HL-60/S4 (cell line): ENCODE results near the gene GRID1.

Source experiments
- in situ Hi-C: fragments of 300-500 bp; cut with MboI; formaldehyde crosslinking; loops from 2 replicates; pipeline ENCODE4 v1.14.3; 2022; ENCODE audit warnings: low sequenced_read_pairs

Gene GRID1

DNA sequence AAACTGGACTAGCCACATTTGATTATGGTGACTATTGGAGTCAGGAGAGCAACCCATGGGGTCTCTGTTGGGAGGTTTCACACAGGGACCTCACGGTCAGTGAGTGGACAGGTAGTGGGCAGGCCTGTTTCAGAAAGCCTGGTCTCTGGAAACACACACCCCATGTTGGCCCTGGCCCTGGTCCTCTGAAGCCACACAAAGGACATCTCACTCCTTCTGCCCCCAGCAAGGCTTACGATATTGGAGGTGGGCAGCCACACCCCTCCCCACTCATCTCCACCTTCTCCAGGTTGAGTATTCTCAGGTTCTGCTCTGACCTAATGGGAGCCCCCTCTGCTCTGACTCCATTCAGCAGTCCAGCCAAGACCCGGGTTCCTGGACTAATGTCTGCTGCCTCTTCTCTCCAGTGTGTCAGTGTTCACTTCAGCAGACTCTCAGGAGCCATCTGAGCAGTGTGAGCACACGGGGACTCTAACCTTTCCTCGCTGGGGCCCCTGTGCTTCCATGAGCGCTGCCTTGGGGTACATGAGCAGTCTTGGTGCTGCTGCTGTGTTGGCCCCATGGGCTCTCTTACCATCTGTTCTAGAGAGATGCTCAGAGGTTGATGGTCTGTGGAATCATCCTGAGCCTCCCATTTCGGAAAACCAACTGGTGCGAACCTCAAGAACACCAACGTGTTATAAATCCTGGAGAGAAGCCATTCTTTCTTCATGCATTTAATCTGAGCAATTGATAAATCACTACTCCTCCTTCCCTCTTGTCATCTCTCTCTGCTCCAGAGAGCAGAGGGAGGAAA is 748.6 kb downstream of the GRID1 start:
- in situ Hi-C loops: no loop called here

DNA sequence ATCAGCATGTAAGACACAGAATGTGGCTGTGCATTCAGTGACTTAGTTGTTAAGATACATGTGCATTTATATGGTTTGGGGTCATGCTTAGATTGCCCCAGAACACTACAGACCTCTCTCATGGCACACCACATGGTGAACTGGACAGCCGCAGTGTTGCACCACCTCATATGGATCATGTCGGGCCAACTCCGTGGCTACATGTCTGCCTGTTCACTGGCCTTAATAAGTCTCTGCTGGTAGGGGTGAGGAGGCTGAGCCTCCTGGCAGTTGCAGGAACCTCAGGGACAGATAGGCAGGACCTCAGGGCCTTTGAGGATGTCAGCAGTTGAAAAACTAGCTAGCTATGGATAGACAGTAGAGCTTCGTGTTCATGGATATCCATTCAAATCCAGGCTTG is 751.0 kb downstream of the GRID1 start:
- in situ Hi-C loops: no loop called here

DNA sequence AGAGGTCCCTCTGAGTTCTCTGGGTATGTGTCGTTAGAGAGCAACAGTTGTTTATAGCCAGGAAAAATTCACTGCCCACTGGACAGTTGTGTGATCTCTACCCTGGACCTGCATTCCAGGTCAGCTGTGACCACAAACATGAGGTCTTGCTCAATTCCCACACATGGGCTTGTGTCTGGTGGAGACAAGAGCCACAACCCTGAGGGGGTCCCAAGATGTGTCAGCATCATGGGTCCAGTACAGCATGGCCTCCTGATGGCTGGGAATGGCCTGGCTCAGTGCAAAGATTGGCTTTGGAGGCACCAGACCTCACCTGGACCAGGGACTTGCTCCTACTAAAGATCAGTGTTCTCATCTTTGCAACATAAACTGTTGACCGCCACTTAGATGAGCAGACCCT is 751.6 kb downstream of the GRID1 start:
- in situ Hi-C loops: no loop called here

DNA sequence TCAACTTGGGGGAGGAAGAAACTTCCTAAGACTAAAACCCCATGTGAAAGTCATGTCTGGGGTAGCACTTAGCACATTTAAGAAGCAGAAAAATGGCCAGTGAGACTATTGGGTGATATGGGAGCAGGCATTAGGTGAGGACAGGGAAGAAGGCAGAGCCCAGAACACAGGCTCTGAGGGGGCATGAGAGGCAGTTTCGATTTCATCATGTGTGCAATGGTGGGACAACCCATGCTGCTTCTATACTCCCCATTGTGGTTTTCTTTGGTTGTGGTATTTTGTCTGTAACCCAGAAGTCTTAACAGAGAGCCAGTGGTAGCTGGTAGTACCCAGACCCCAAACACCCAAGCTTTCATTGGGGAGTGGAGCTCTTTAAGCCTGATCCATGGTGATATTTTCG is 752.0 kb downstream of the GRID1 start:
- in situ Hi-C loops: no loop called here

DNA sequence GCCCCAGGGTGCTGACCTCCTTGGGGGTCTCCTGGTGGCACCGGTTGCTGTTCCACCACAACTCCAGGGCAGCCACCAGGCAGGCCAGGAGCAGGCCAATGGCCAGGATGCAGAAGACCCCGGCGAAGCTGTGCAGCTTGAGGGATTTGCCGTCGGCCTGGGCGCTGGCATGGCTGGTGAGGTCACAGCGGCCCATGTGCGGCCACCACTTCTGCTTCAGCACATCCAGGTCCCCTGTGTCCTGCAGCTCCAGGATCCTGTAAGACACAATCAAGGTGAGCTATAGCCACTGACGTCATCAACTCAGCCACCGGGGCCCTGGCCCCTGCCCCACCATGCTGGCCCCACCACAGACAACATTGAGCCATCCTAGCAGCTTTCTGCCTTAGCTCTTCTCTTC is 753.2 kb downstream of the GRID1 start:
- in situ Hi-C loops: no loop called here

DNA sequence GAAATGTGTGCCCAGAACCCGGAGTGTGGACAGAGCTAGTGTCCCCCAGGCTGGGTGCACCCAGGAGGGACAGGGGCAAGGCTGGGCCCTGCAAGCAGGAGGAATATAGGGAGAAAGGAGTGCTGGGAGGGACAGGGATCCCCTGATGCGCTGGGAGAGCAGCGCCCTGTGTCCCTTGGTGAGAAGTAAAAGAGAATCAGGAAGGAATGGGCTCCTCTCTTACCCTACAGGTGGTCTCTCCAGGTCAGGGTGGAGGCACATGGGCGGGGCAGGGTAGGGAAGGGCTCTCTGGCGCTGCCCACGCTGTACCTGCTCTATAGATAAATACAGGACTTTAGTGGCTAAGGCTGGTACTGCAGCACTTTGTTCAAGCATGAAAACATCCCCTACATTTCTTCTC is 753.8 kb downstream of the GRID1 start:
- in situ Hi-C loops: no loop called here

DNA sequence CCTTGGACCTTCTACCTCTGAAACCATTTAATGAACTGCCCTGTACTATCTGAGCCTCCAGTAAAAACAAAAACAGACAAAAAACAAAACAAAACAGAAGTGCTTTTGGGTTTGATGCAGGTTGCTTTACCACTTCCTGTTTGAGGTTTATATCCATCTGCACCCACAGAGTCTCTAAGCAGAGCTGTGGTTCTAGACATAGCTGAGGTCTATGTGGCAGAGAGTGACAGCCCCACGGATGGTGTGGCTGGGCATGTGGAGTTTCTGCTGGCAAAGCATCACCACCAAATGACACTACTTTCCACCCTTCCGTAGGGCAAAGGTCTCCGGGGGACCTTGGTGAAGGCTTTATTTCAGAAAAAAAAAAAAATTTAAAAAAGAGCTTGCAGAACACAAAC is 754.2 kb downstream of the GRID1 start:
- in situ Hi-C loops: no loop called here

DNA sequence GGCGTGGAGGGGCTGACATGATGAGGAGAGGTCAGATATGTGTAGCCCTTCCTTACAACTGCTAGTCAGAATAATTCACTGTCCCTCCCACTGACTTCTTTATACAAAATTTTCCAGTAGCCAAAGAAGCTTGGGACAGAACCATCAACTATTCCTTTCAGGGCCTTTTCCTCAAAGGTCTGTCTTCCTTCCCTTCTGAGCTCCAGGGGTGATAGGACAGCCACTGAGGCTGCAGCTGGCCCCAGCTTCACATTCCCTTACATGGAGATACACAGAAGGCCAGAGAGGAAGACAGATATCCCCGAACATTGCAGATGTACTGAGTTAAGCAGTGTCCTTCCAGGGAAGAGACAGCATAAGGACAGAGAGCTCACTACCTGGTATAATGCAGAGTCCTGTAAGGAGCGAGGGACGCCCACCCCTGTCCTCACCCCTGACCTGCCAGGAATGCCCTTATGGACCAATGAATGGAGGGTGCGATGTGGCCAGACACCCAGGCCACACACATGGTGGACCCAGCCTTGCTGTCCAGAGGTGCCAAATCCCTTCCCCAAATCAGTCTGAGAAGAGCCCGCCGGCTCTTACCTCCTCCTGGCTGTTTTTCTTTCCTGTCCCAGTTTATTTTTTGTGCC is 754.7 kb downstream of the GRID1 start:
- in situ Hi-C loops: no loop called here

DNA sequence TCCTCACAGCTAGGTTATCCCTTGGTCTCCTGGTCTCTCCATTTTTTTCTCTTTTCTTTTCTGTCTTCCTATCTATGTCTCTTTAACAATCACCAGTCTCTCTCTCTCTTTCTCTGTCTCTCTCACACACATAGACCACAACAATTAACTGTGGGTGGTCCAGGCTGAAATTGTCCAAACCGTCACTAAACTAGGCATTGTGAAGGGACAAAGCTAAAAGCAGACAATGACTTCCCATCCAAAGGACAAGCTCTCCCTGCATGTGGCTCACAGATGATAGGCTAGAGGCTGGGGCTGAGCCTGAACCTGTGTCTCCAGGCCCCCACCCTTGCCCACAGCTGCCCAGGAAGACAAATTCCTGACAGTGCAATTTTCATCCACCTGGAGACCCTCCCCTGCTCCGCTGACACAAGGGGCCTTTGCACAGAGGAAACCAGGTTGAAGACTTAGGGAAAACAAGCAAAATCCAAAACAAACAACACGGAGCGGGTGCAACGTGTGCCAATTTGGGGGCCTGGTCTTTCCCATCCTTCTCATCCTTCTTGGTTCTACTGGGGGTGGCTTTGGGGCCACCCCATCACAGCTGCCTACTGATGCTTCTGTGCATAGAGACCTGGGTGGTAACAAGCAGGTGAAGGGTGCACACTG is 755.4 kb downstream of the GRID1 start:
- in situ Hi-C loops: no loop called here

DNA sequence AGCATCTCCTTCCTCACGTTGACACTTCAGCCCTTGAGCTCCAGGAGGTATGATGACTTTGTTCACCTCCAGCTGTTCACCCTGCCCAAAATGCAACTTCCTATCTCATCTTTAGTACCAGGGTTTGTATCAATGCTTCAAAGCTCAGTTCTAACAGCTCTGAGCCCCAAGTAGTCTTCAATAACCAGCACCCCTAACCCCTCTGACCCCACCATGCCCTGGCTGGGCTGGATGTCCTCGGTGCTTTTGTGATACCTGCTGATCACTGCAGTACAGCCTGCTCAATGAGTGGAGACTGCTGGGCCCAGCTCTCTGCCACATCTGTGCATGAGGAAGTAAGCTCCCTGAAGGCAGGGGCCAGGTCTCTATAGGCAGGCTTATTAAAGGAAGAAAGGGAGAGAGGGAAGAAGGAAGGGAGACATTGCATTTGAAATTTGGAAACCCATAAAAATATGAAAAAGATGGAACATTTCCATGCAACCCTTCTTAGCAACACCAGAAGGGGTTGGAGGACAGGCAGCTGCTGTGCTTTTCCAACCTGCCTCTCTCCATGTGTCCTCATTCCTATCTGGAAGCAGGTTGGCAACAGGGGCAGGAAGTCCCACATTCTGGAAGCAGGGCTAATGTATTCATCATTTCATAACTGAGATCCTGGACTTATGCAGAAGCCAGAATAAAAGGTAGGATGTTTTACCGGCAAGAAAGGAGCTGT is 756.1 kb downstream of the GRID1 start:
- in situ Hi-C loops: no loop called here

DNA sequence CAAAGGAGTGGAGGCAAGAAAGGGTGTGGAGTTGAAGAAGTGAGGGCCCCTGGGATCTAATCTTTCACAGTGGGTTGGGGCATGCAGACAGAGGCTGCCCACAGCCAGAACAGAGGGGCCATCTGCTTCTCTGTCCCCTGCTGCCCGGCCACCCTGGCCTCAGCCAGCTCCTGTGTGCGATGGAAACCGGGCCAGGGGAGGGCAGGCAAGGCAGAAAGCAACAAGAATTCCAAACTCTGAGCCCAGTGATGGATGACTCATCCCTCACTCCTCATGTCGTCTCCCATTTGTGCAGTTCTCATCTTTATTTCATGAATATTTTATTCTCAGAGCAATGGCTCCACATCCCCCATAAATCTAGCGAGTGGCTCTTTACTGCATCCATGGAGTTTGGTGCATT is 757.1 kb downstream of the GRID1 start:
- in situ Hi-C loops: no loop called here

DNA sequence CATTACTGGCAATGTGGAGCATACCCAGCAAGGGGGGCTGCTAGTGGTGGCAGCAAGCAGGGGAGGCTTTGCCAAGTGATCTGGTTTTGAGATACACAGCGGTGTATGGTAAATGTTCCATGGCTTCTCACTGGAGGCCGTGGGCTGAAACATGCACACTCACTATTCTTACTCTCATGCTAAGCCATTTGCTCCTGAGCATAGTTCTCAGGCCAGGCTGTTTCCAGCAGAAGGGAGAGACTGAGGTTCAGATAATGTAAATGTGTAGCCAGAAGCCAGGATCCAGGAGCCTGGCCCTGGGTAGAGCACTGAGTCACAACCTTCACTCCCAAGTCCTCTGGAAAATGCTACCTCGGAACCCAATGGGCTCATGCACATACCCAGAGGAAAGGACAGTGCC is 757.9 kb downstream of the GRID1 start:
- in situ Hi-C loops: no loop called here

DNA sequence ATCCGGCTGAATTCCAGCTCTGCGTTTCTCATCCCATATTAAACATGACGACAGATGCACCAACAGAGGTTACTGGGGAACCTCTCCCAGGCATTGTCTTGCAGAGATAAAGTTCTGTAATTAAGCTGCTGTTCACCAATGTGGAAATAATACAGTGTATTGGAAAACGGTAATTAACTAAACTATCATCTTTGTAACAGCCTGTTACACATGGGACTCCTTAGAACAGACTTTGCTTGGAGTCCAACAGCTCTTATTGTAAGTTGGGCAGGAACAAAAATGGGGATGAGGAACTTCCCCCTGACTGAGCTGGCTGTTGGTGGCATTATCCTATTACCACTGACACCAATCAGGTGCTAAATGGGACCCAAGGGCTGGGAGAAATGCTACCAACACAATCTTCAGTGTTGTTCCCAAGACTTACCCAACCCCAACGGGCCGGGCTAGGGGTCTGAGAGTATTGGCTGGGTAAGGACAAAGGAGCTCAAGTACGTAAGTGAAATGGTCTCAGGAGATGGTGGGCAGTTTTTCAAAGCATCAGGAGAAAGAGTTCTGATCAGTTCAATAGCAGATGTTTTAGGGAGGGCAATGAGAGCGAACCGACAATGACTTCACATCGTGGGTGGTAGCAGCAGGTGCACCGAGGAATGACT is 759.4 kb downstream of the GRID1 start:
- in situ Hi-C loops: no loop called here

DNA sequence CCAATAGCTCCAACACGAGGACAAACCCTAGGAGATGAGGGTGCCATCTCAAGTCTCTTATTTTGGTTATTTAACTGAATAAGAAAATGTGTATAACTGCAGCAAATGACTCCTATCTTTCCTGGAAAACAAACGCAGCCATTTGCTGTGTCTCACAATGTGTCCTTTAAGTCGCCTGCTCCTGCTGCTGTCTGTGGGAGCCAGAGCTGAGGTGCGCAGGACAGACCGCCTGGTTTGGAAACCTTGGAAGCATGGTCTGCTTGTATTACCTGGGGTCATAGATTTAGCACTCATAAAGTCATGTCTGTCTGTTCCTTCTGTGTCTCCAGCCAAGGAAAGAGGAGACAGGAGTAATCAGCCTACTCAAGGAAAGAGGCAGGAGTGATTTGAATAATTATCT is 760.2 kb downstream of the GRID1 start:
- in situ Hi-C loops: no loop called here

DNA sequence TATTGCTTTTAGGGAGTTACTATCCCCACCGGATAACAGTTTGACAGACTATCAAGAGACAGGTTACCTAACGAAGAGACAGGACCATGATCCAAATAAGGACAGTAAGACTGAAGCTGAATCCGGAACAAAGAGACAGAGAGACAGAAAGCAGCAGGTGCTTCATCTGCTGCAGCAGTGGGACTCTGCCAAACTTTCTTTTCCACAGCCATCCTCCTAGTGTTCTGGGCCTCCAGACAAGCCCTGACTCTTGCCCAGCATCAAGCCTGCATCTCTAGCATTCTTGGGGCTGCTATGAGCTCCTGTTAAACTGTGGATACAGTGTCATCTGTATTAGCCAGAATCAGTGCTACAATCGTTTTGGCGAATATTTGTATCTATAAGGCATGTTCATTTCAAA is 761.7 kb downstream of the GRID1 start:
- in situ Hi-C loops: no loop called here

DNA sequence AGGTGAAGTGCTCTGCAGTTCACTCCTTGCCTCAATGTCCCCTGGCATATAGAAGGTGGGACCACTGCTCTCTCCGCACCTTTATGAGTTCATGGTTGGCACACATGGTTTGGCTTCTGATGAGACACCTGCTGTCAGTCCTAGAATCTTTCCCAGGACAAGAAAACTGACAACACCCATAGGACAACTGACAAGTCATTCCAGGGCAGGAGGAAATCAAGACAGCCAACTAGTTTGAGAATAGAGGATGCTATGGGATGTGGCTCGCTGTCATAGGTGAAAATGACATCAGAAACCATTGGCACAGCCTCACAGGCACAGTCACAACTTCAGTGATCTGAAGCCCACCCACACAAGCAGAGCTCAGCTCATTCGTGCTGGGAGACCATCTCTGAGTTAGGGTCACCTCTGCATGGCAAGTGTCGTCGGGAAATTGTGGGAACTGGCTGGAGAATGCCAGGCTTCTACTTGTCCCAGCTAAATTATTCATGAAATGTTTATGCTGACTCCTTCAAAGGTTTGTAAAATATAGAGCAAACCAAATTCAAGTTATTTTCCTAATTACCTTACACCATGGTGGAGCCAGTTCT is 762.4 kb downstream of the GRID1 start:
- in situ Hi-C loops: no loop called here

DNA sequence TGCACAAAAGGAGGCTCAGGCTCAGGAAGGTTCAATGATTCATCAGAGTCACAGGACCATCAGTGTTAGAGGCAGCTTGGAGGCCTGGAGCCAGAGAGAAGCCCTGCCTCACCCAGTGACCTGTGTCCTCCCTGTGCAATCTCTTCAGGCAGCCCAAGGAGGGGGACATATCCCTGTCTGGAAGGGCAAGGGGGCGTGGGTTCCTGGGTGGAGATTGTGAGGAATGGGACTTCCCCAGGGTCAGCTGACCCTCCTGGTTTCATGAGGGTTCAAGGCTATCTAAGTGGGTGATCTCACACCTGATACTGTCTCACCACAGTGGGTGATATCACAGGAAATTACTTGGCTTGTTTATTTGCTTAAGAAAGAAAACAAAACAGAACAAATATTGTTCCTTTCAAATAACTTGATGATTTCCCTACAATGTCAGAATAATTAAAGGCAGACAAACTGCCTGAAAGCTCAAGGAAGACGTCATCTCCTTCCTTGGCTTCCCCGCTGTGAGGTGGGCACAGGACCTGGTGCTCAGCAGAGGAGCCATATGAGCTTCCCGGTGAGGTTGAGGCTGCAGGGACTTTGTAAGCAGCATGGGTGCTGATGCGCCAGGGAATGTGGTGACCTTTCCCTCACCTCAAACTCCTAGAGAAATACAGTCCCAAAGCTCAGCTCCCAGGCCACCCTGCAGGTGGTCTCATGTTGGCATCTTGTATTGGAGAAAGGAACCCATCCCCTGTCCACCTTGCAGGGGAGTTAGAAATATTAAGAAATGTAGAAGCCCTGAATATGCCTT is 763.2 kb downstream of the GRID1 start:
- in situ Hi-C loops: no loop called here

DNA sequence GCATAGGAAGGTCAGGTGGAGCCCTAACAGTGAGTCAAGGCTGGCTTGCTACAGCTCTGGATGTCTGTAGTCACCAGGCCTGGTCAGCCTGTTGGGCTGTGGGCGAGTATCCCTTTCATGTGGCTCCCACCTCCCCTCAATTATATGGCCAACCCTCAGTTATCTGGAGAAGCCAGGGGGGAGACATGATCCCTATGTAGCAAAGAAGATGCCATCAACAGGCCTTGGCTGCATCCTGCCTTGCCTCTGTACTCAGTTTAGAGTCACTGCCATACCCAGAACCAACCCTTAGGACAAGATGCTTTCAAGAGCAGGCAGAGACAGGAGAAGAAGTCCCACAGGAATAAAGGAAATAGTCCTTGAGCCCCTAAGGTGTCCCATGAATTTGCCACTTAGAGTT is 763.9 kb downstream of the GRID1 start:
- in situ Hi-C loops: no loop called here

DNA sequence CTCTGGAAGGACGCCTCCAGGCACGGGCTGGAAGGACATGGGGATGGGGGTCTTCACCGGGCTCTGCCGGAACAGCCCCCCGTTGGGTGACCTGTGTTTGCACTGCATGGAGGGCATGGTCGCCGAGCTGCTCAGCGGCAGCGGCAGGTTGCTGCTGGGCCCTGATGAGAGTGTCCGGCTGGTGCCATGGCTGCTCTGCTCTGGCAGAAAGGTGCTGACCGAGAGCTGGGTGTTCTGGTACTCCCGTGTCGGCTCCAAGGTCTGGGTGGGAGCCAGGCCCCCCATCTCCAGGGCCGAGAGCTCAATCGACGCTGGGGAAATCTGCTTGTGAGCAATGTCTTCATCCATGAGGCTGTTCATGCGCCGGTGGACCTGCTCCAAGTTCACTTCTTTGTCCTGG is 764.3 kb downstream of the GRID1 start:
- in situ Hi-C loops: no loop called here

DNA sequence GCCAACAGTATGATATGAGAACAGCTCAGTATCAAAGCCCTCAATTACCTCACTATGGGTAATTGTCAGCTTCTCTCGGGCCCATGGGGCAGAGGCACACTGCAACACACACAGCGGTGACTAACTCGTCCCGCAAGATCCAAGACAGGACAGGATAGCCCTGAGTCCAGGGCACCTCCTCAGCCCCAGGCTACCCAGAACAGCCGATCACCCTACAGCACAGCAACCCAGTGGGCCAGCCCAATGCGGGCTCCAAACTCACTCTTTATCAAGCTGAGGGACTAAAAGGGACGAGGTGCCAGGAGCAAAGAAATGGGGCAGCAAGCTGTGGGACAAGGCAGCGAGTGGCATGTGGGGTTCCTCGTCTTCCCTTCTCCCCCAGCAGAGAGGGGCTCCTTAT is 765.1 kb downstream of the GRID1 start:
- in situ Hi-C loops: no loop called here
